Rectal smooth muscle tissue (tissue), 1 donor: ENCODE results near the gene BSCL2.
"Not testable (repeated sequence)": the region's sequence is repeated elsewhere in the genome, so short reads cannot be mapped to it uniquely, and the experiment has no call there.

ENCODE experiments used
- H3K27ac ChIP-seq: one replicate; pipeline ENCODE4 v1.7.0; 2013; ENCODE audit warnings: low read depth, low read length, inconsistent platforms
- H3K27me3 ChIP-seq: one replicate; pipeline ENCODE4 v1.7.0; 2013; ENCODE audit warnings: low read length; ENCODE audit not compliant: control insufficient read depth, insufficient read depth
- H3K36me3 ChIP-seq: one replicate; pipeline ENCODE4 v1.7.0; 2013; ENCODE audit warnings: low read length; ENCODE audit not compliant: control insufficient read depth, insufficient read depth
- H3K4me1 ChIP-seq: one replicate; pipeline ENCODE4 v1.7.0; 2013; ENCODE audit warnings: low read length; ENCODE audit not compliant: control insufficient read depth, insufficient read depth
- H3K4me3 ChIP-seq: one replicate; pipeline ENCODE4 v1.7.0; 2013; ENCODE audit warnings: low read length
- H3K9ac ChIP-seq: one replicate; pipeline ENCODE4 v1.7.0; 2013; ENCODE audit warnings: low read length

The BSCL2 gene

GRCh38 chr11:62712861-62713260 lies 5.6 kb upstream of the BSCL2 start:
- Histone ChIP-seq H3K4me1 (peaks cover 11% of the 10 kb centered on the region), H3K4me3 (no peak overlapping the region), H3K27me3 (no peaks in the 10 kb centered on the region), H3K36me3 (peaks cover 39% of the 10 kb centered on the region), H3K27ac (no peak overlapping the region), H3K9ac (no peak overlapping the region)

- Histone ChIP-seq H3K36me3 (peaks cover 38% of the 10 kb centered on the region), H3K4me3 (no peak overlapping the region), H3K9ac (no peak overlapping the region), H3K27me3 (no peaks in the 10 kb centered on the region), H3K27ac (no peak overlapping the region), H3K4me1 (peaks cover 11% of the 10 kb centered on the region)
These were observed 5.1 kb upstream of the BSCL2 start for GRCh38 chr11:62712276-62712812.

GRCh38 chr11:62710001-62710345 lies 2.7 kb upstream of the BSCL2 start:
- Histone ChIP-seq H3K9ac (peak overlapping the region; percentile 80), H3K27ac (peak overlapping the region; percentile 95), H3K36me3 (peaks cover 17% of the 10 kb centered on the region), H3K4me3 (peak overlapping the region; percentile 80), H3K4me1 (peaks cover 17% of the 10 kb centered on the region), H3K27me3 (no peaks in the 10 kb centered on the region)

GRCh38 chr11:62709247-62710000 lies 2.2 kb upstream of the BSCL2 start:
- H3K27me3 ChIP-seq: no peaks in the 10 kb centered on the region
- peak overlapping the region; percentile 95 for H3K27ac ChIP-seq
- H3K9ac ChIP-seq: peak overlapping the region; percentile 82
- H3K4me3 ChIP-seq: peak overlapping the region; percentile 91
- peaks cover 17% of the 10 kb centered on the region for H3K4me1 ChIP-seq
- peaks cover 13% of the 10 kb centered on the region for H3K36me3 ChIP-seq

GRCh38 chr11:62708793-62709192 lies 1.6 kb upstream of the BSCL2 start:
- peaks cover 17% of the 10 kb centered on the region for H3K4me1 ChIP-seq
- no peaks in the 10 kb centered on the region for H3K27me3 ChIP-seq
- peaks cover 8% of the 10 kb centered on the region for H3K36me3 ChIP-seq

DNA sequence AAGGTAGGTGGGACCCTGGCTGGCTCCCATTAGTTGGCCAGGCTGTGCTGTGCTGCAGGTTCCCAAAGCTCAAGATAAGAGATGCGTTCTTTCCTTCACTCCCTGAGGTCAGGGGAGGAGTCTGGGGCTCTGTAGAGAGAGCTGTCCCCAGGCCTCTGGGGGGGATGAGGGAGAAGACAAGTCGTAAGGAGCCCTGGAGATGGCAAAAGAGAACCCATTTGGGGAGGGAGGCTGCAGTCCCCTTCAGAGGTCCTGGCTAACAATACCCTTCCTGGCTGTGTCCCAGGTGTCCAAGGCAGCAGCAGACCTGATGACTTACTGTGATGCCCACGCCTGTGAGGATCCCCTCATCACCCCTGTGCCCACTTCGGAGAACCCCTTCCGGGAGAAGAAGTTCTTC lies 1.2 kb upstream of the BSCL2 start:
- Histone ChIP-seq H3K4me3 (peak overlapping the region; percentile 91), H3K4me1 (peaks cover 17% of the 10 kb centered on the region), H3K36me3 (peaks cover 7% of the 10 kb centered on the region), H3K9ac (peak overlapping the region; percentile 82), H3K27me3 (no peaks in the 10 kb centered on the region), H3K27ac (no peak overlapping the region)

More at GRCh38 chr11:62708793-62709192, 1.6 kb upstream of the BSCL2 start:
- peak overlapping the region; percentile 78 for H3K27ac ChIP-seq
- peak overlapping the region; percentile 82 for H3K9ac ChIP-seq
- peak overlapping the region; percentile 91 for H3K4me3 ChIP-seq

- Histone ChIP-seq H3K36me3 (no peaks in the 10 kb centered on the region), H3K27ac (peak overlapping the region; percentile 87), H3K4me3 (peak overlapping the region; percentile 87), H3K9ac (peak overlapping the region; percentile 53), H3K4me1 (peaks cover 17% of the 10 kb centered on the region), H3K27me3 (no peaks in the 10 kb centered on the region)
These were observed 375 bp downstream of the BSCL2 start for GRCh38 chr11:62706850-62707247.

DNA sequence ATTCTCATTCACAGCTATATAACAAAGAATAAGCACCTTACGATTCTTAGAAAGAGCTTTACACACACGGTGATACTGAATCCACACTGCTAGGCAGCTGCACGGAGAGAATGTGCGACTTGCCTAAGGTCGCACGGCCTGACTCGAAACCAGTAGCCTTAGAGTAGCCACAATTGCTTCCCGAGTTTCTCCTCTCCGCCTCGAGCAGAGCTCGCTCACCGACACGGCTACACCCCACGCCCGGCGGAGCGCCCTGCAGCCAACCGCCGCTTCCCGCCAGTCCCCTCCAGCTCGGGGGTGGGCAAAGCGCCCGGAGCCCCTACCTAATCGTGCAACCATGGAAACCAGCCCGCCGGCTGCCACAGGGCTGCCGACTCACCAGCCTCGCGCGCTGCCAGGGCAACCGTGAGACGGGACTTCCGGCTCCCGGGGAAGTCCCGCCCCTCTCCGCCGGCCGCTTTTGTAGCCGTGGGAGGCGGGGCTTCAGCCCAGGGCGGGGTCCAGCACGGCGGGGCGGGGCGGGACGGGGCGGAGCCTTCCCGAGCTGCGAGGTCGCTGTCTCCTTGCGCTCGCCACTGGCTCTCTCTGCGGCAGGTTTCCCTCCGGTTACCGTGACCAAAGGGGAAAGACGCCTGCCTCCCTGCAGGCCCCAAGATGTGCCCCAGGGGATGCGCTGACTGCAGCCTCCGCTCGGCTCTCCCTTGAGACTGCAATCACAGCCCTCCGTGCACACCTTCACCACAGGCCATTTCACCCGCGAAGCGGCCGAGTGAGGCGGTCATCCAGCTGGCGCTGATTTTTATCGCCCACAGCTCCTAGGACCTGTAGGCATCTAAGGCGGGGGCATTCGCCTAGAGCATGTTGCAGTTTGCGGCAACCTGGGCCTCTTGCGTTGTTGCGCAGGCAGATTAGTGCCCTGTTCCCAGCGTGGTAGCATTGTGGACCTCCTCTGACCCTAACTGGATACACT lies 1.1 kb downstream of the BSCL2 start:
- Histone ChIP-seq H3K36me3 (no peaks in the 10 kb centered on the region), H3K27ac (peak overlapping the region; percentile 87), H3K9ac (peak overlapping the region; percentile 53), H3K4me1 (peaks cover 17% of the 10 kb centered on the region), H3K4me3 (peak overlapping the region; percentile 91), H3K27me3 (no peaks in the 10 kb centered on the region)

DNA sequence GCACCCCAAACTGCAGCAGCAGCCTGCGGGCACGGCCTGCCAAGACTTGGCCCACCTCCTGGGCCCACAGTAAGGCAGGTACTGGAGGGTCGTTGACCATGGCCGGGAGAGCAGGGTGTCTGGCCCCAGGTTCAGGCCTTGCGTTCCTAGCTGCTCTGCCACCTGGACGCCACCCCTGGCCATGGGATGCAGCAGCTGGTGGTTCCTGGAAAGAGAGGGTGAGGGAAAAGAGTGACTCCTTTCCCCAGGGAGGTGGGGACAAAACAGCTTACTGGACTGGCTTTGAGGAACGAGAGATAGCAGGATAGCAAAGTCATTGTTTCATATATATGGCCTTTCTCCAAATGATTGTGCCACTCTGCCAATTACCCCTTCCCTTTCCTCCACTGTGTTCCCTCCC lies 1.8 kb downstream of the BSCL2 start:
- peak overlapping the region; percentile 29 for H3K9ac ChIP-seq
- H3K4me1 ChIP-seq: peaks cover 17% of the 10 kb centered on the region
- H3K27ac ChIP-seq: peak overlapping the region; percentile 71
- no peaks in the 10 kb centered on the region for H3K27me3 ChIP-seq
- peak overlapping the region; percentile 91 for H3K4me3 ChIP-seq
- H3K36me3 ChIP-seq: no peaks in the 10 kb centered on the region

DNA sequence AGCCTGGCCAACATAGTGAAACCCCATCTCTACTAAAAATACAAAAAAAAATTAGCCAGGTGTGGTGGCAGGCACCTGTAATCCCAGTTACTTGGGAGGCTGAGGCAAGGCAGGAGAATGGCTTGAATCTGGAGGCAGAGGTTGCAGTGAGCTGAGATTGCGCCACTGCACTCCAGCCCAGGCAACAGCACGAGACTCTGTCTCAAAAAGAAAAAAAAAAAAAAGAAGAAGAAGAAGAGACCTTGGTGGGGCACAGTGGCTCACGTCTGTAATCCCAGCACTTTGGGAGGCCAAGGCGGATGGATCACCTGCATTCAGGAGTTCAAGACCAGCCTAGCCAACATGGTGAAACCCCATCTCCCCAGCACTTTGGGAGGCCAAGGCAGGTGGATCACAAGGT lies 3.3 kb downstream of the BSCL2 start:
- not testable (repeated sequence) for H3K4me3 ChIP-seq, H3K27ac ChIP-seq, H3K27me3 ChIP-seq, H3K9ac ChIP-seq, H3K36me3 ChIP-seq
- peaks cover 12% of the 10 kb centered on the region for H3K4me1 ChIP-seq

DNA sequence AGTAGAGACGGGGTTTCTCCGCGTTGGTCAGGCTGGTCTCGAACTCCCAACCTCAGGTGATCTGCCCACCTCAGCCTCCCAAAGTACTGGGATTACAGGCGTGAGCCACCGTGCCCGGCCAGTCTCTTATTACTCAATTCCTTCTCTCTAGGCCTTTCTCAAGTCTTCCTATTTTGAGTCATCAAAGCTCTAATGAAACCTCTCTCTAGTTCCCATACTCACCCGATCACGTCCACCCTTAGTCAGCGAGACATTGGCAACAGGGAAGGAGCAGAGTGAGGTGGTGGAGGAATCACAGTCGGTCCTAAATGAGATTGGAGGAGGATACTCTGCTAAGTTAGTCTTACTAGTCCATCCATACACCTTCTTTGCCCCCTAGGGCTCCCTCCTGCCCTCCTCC lies 5.0 kb downstream of the BSCL2 start:
- no peaks in the 10 kb centered on the region for H3K36me3 ChIP-seq
- H3K27ac ChIP-seq: no peak overlapping the region
- no peaks in the 10 kb centered on the region for H3K27me3 ChIP-seq
- H3K9ac ChIP-seq: no peak overlapping the region
- no peak overlapping the region for H3K4me3 ChIP-seq
- H3K4me1 ChIP-seq: peaks cover 7% of the 10 kb centered on the region

- Histone ChIP-seq H3K27me3 (no peaks in the 10 kb centered on the region), H3K4me1 (no peaks in the 10 kb centered on the region), H3K4me3 (no peak overlapping the region), H3K27ac (no peak overlapping the region), H3K9ac (no peak overlapping the region), H3K36me3 (peaks cover 14% of the 10 kb centered on the region)
These were observed 12.6 kb downstream of the BSCL2 start for GRCh38 chr11:62694455-62695167.
